ENCODE data around the gene TRABD2B. TPM values are rescaled to one million over a fixed set of nuclear protein-coding genes. Genes with fewer than 3 reads are reported as not detected.

Gene TRABD2B
- total RNA-seq, 1 donor = not detected

DNA sequence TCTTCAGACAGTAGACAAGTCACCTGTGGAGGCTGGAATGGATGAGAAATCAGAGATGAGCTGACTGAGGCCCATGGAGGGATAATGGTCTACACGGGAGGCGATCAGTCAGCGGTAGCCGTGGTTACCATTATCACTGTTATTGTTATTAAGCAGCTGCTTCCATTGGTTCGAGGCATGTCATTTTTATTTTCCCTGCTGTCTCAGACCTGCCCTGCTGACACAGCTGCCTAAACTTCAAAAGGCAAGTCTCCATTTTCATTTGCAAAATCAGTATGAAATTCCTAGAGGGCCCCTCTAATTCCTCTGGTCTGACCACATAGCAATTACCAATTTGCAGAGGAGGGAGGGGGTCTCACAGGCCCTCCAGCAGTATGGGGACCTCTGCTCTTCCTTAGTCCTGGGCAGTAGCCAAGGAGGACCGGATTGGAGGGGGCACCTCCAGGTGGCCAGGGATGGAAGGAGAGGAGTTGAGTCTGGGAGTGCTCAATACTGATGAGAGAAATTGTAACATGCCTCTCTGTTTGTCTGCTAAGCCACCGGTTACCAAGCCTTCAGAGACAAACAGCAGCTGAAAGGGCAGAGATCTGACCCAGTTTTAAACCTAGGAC, 184.2 kb downstream of the TRABD2B start:
- Histone ChIP-seq H3K4me1 (ENCODE audit: insufficient read depth, low read length) (no peaks in the 10 kb centered on the region), H3K9me3 (ENCODE audit: low read depth, low read length) (no peaks in the 10 kb centered on the region), H3K27me3 (ENCODE audit: insufficient read depth, low read length) (no peaks in the 10 kb centered on the region), H3K4me3 (ENCODE audit: low read length) (no peak overlapping the region)

DNA sequence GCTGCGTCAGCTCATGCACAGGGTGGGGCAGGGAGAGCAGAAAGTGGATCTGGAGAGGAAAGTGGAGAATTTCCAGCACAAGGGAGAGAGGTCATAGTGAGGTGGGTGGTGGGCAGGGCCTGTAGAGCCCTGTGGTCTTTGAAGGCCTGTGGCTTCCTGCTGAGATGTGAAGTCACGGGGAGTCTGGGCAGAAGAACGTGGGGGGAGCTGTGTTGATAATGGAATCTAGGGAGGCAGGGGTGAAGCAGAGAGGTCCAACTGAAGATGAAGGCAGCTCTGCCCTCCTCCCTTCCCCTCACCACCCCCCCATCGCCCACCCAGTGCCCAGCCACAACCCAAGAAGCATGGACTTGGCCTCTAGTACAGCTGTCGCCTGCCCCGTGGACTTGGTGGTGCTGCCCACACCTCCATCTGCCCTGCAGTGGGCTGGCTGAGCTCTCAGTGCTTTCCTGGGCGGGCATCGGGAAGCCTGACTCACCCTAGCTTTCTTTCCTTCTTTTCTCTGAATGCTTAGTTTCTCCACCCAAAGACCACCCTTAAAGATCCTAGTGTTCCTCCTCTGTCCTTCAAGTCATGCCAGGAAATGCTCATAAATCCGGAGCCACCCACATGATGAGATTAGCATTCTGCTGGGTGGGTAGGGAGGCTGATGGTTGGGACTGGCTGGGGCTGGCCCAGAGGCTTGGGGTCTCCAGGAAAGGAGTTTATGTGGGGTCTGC, 186.1 kb downstream of the TRABD2B start:
- H3K9me3 ChIP-seq (ENCODE audit: low read depth, low read length) = no peaks in the 10 kb centered on the region
- no peaks in the 10 kb centered on the region for H3K4me1 ChIP-seq (ENCODE audit: insufficient read depth, low read length)
- no peak overlapping the region for H3K4me3 ChIP-seq (ENCODE audit: low read length)
- H3K27me3 ChIP-seq (ENCODE audit: insufficient read depth, low read length) = no peaks in the 10 kb centered on the region

DNA sequence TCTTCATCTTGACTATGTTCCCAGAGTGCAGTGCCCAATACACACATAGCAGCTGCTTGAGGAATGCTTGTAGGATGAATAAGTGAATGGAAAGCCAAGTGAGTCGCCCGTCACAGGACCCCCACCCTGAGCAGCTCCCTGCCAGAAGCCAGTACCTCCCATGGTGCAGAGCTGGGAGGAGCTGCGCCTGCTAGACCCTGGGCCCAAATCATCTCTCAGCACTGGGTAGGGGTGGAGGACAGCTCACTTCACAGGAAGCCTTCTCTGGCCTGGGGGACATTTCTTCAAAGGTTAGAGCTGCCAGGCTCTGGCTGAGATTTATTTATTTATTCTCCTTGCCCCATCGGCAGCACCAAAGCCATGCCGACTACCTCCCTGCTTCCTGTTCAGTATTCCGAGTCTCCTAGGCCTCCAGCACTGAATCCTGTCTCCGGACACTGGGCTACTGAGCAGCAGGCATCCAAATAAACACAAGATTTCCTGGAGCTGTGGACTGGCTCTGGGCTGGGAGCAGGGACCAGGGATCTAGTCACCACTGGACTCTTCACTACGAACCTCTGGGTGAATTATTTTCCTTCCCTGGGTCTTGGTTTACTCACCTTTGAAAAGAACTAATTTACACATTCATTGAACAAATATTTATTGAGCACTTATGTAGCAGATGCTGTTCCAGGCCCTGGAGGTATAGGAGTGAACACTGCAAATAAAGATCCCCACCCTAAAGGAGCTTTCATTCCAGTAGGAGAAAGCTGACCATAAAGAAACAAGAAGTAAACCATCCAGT, 187.7 kb downstream of the TRABD2B start:
- no peaks in the 10 kb centered on the region for H3K27me3 ChIP-seq (ENCODE audit: insufficient read depth, low read length)
- no peak overlapping the region for H3K4me3 ChIP-seq (ENCODE audit: low read length)
- no peaks in the 10 kb centered on the region for H3K4me1 ChIP-seq (ENCODE audit: insufficient read depth, low read length)
- no peaks in the 10 kb centered on the region for H3K9me3 ChIP-seq (ENCODE audit: low read depth, low read length)

DNA sequence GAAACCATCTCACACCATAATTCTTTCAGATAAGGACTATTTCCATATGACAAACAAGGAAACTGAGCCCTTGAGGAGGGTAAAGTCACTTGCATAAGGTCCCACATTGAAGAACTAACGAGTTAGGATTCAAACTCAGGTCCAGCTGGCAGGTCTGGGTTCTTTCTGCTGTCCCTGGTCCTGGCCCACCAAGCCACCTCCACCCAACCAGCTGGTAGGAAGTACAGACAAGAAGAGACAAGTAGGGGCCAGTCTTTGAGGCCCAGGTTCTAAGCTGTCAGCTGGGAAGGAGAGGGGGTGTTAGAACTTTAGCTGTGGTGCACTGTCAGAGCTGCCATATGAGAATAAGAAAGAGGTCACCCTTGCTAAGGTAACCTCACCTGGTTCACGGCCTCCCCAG, 188.6 kb downstream of the TRABD2B start:
- Histone ChIP-seq H3K27me3 (ENCODE audit: insufficient read depth, low read length) (no peaks in the 10 kb centered on the region), H3K4me1 (ENCODE audit: insufficient read depth, low read length) (no peaks in the 10 kb centered on the region), H3K4me3 (ENCODE audit: low read length) (no peak overlapping the region), H3K9me3 (ENCODE audit: low read depth, low read length) (no peaks in the 10 kb centered on the region)

DNA sequence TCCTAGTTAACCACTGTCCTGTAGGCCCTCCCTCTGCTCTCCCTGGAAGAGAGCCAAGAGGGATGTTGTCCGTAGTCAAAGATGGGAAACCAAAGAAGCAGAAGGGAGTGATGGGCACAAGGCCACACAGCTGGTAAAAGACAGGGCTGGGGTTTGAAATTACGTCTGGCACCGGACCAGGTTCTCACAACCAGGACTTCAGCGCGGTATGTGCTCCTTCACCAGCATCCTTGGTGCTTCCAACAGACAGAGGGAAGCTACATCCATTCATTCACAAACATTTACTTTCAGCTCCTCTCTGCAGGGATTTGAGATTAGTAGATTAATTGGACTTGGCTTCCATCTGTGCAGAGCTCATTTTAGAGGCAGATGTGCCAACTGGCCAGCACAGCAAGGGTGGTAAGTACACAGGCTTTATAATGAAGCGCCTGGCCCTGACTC, 191.2 kb downstream of the TRABD2B start:
- Histone ChIP-seq H3K4me1 (ENCODE audit: insufficient read depth, low read length) (no peaks in the 10 kb centered on the region), H3K9me3 (ENCODE audit: low read depth, low read length) (no peaks in the 10 kb centered on the region), H3K27me3 (ENCODE audit: insufficient read depth, low read length) (no peaks in the 10 kb centered on the region), H3K4me3 (ENCODE audit: low read length) (no peak overlapping the region)

DNA sequence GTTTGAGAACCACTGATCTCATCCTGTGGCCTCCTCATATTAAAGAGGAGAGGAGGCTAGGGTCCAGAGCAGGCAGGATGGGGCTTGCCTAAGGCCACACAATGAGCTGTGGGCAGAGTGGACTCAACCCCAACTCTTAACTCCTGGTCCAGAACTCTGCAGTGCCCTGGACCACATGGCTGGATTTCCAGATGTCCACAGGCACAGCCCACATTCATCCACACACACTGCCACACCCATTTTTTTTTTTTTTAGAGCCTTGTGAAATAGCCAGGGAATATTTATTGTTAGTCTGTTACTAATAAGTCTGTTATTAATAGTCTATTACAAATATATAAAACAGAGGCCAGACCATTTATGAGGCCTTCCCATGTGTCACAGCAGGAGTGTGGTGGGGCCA, 192.2 kb downstream of the TRABD2B start:
- Histone ChIP-seq H3K4me3 (ENCODE audit: low read length) (no peak overlapping the region), H3K9me3 (ENCODE audit: low read depth, low read length) (no peaks in the 10 kb centered on the region), H3K27me3 (ENCODE audit: insufficient read depth, low read length) (no peaks in the 10 kb centered on the region), H3K4me1 (ENCODE audit: insufficient read depth, low read length) (no peaks in the 10 kb centered on the region)

DNA sequence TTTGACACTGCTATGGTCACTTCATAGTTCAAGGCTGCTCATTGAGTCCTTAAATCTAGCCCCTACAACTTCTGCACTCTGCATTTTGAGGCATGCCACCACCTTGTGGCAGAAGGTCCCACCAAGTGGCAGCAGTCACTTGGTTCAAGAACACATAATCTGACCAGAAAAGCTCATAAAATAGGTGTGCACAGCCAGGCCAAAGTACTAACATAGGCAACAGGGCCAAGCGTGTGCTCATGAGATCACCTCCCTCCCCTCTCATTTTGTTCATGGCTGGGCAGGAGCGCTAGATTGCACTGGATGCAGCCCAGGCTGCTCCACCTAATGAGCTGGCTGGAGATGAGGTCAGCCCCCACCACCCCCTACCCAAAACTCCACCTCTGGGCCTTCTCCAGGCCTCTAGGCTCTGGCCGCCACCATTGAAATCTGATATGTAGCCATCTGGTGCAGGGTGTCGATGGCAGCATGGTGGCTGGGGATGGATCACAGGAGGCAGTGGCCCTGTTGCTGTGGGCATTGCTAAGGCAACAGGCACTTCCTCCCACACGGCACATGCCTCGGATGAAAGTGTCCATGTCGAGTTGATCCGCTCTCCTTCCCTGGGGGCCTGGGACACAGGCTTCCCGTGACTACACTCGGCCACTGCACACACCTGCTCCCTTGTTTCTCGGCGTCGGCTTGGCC, 193.2 kb downstream of the TRABD2B start:
- Histone ChIP-seq H3K4me3 (ENCODE audit: low read length) (no peak overlapping the region), H3K27me3 (ENCODE audit: insufficient read depth, low read length) (no peaks in the 10 kb centered on the region), H3K9me3 (ENCODE audit: low read depth, low read length) (no peaks in the 10 kb centered on the region), H3K4me1 (ENCODE audit: insufficient read depth, low read length) (no peaks in the 10 kb centered on the region)

DNA sequence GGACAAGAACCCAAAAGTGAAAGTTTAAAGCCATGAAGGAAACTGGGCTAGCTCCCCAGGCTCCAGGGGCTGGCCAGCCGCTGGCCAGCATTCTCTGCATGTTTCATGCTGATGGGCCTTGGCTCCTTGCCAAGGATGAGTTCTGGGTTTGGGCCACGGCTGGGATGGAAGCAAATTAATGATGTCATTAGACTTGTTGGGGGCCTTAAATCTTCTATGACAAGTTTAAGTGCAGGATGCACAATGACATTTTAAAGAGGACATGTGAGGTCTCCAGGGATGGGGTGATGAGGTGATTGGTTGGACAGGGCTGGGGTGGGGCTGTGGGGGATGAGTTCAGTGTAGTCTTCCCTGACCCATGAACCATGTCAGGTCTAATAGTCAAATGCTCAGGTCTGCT, 199.6 kb downstream of the TRABD2B start:
- Histone ChIP-seq H3K27me3 (ENCODE audit: insufficient read depth, low read length) (no peaks in the 10 kb centered on the region), H3K4me3 (ENCODE audit: low read length) (no peak overlapping the region), H3K9me3 (ENCODE audit: low read depth, low read length) (no peaks in the 10 kb centered on the region), H3K4me1 (ENCODE audit: insufficient read depth, low read length) (no peaks in the 10 kb centered on the region)

DNA sequence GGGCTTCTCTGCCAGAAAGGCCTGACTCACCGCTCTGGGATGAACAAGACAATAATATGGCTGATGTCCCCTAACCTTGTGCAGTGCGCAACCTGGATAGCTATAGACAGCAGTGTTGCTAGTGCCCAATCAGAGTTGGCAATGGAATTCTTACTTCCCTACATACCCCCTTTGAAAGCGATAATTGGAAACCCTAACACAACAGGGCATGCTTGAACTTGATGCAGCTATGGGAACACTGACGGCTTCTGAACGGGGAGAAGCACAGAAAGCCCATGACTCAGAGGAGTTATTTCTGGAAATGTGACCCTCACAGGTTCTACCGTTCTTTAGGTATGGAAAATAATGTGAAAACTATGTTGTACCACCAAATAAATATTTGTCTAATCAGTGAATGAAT, 200.6 kb downstream of the TRABD2B start:
- no peaks in the 10 kb centered on the region for H3K4me1 ChIP-seq (ENCODE audit: insufficient read depth, low read length)
- H3K27me3 ChIP-seq (ENCODE audit: insufficient read depth, low read length) = no peaks in the 10 kb centered on the region
- no peaks in the 10 kb centered on the region for H3K9me3 ChIP-seq (ENCODE audit: low read depth, low read length)
- H3K4me3 ChIP-seq (ENCODE audit: low read length) = no peak overlapping the region

DNA sequence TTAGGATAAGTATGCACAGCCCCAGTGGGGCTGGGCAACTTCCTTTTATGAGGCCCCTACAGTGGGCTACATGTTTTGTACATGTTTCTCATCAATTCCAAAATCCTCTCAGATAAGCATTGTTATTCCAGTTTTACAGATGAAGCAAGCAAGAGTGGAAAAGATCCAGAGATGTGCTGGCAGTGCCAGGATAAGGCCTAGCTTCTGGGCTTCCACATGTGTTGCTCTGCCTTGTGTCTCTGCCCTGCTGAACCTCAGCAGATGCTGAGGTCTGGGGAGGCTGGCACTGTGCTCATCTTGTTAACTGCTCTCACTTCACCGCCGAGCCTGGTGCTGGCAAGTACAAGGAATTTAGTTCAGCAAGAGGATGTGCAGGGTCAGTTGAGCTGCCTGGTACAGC, 202.1 kb downstream of the TRABD2B start:
- Histone ChIP-seq H3K27me3 (ENCODE audit: insufficient read depth, low read length) (no peaks in the 10 kb centered on the region), H3K4me3 (ENCODE audit: low read length) (no peak overlapping the region), H3K4me1 (ENCODE audit: insufficient read depth, low read length) (no peaks in the 10 kb centered on the region), H3K9me3 (ENCODE audit: low read depth, low read length) (no peaks in the 10 kb centered on the region)

DNA sequence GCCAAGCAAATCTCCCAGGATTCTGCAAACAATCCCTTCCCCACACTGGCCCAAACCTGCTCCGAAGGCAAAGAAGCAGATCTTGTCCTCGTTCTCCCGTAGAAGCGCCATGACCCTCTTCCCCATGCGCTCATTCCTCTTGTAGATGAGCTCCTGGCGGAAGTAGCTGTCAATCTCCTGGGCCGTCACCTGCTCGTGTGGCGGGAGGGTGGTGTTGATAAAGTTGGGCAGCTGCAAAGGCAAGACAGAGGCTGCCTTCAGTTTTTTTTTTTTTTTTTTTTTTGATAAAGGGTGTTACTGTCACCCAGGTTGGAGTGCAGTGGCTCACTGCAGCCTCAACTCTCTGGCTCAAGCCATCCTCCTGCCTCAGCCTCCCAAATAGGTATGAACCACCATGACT, 202.7 kb downstream of the TRABD2B start:
- Histone ChIP-seq H3K4me3 (ENCODE audit: low read length) (no peak overlapping the region), H3K4me1 (ENCODE audit: insufficient read depth, low read length) (no peaks in the 10 kb centered on the region), H3K27me3 (ENCODE audit: insufficient read depth, low read length) (no peaks in the 10 kb centered on the region), H3K9me3 (ENCODE audit: low read depth, low read length) (no peaks in the 10 kb centered on the region)

DNA sequence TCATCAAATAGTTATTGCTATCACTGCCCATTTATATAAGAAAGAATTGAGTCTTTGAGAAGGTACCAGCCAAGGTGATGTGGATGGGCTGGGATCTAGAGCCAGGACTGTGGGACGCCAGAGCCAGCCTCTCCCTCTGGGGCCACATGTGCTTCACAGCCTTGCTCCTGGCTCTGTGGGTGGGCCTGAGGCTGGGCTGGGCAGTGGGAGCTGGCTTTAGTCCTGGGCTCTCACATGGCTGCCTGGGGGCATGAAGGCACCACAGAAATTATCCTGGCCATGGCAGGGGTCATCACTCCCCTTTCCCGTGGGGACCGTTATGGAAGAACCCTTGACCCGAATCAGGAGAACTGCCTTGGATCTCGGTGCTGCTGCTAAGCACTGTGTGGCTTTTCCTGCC, 203.1 kb downstream of the TRABD2B start:
- Histone ChIP-seq H3K4me1 (ENCODE audit: insufficient read depth, low read length) (no peaks in the 10 kb centered on the region), H3K9me3 (ENCODE audit: low read depth, low read length) (no peaks in the 10 kb centered on the region), H3K27me3 (ENCODE audit: insufficient read depth, low read length) (no peaks in the 10 kb centered on the region), H3K4me3 (ENCODE audit: low read length) (no peak overlapping the region)

DNA sequence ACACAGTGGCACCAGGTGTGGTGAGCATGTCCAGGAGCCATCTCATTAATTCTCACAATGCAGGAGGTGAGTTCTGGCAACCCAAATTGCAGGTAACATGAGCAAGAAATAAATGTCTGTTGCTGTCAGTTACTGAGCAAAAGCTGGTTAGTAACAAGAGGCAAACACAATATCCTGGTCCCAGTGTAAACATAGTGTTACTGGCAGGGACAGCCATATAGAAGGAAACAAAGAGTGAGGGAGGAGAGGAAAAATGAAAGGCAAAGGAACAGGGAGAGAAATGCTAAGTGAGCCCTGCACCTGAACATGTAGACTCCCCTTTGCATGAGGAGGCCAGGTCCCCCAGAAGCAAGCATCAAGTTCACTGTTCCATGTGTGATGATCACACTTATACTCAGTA, 203.6 kb downstream of the TRABD2B start:
- no peaks in the 10 kb centered on the region for H3K27me3 ChIP-seq (ENCODE audit: insufficient read depth, low read length)
- no peaks in the 10 kb centered on the region for H3K4me1 ChIP-seq (ENCODE audit: insufficient read depth, low read length)
- no peaks in the 10 kb centered on the region for H3K9me3 ChIP-seq (ENCODE audit: low read depth, low read length)
- no peak overlapping the region for H3K4me3 ChIP-seq (ENCODE audit: low read length)

DNA sequence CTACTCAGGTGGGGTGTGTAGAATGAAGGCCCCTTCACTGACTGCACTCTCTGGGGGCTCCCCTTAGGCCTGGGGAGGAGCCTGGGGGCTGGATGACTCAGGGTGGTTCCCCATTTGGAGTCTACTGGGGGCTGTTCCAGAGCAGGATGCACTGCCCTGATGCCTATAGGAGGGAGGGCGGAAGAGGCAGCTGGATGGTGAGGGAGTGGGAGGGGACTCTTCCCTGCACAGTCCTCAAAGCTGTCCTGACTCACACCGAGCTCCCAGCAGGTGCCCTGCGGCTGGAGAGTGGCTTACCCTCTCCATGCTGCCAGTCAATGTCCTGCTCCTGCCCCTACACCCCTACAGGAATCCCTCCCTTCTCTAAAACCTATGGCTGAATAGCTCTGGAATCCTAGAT, 204.4 kb downstream of the TRABD2B start:
- Histone ChIP-seq H3K27me3 (ENCODE audit: insufficient read depth, low read length) (no peaks in the 10 kb centered on the region), H3K4me1 (ENCODE audit: insufficient read depth, low read length) (no peaks in the 10 kb centered on the region), H3K4me3 (ENCODE audit: low read length) (no peak overlapping the region), H3K9me3 (ENCODE audit: low read depth, low read length) (no peaks in the 10 kb centered on the region)
